ENCODE measurements around the gene MDC1.
"Not testable (repeated sequence)": the region's sequence is repeated elsewhere in the genome, so short reads cannot be mapped to it uniquely, and the experiment has no call there.

The MDC1 gene

GRCh38 chr6:30717129-30717844 is at the start of gene MDC1:
TSS of gene MDC1 (minus strand) at chr6:30717281. CDS start at chr6:30715175, 2,106 bp downstream.
- peak; percentile 99 to 100 for DNase-seq (ENCODE audit: low read depth in 2 of 2)

- DNase-seq (ENCODE audit: low read depth in 2 of 2) = no peak
These were observed 49.5 kb upstream of the MDC1 start for GRCh38 chr6:30766461-30767157.

- not testable (repeated sequence) for DNase-seq (ENCODE audit: low read depth in 2 of 2)
These were observed 48.4 kb upstream of the MDC1 start for GRCh38 chr6:30765495-30765894.

- not testable (repeated sequence) for DNase-seq (ENCODE audit: low read depth in 2 of 2)
These were observed 47.5 kb upstream of the MDC1 start for GRCh38 chr6:30764490-30765043.

GRCh38 chr6:30763618-30764489 is 46.8 kb upstream of the MDC1 start:
- DNase-seq (ENCODE audit: low read depth in 2 of 2) = no peak

- no peak for DNase-seq (ENCODE audit: low read depth in 2 of 2)
These were observed 46.1 kb upstream of the MDC1 start for GRCh38 chr6:30763155-30763617.

GRCh38 chr6:30761791-30762429 is 44.8 kb upstream of the MDC1 start:
- no peak for DNase-seq (ENCODE audit: low read depth in 2 of 2)

- no peak for DNase-seq (ENCODE audit: low read depth in 2 of 2)
These were observed 43.5 kb upstream of the MDC1 start for GRCh38 chr6:30760549-30760948.

GRCh38 chr6:30759575-30760239 is 42.6 kb upstream of the MDC1 start:
- no peak for DNase-seq (ENCODE audit: low read depth in 2 of 2)

GRCh38 chr6:30757261-30757904 is 40.3 kb upstream of the MDC1 start:
- DNase-seq (ENCODE audit: low read depth in 2 of 2) = no peak

GRCh38 chr6:30756405-30757003 is 39.4 kb upstream of the MDC1 start:
- not testable (repeated sequence) for DNase-seq (ENCODE audit: low read depth in 2 of 2)

GRCh38 chr6:30754631-30755030 is 37.5 kb upstream of the MDC1 start:
- no peak for DNase-seq (ENCODE audit: low read depth in 2 of 2)

GRCh38 chr6:30752157-30752927 is 35.3 kb upstream of the MDC1 start:
- DNase-seq (ENCODE audit: low read depth in 2 of 2) = no peak

- no peak for DNase-seq (ENCODE audit: low read depth in 2 of 2)
These were observed 33.2 kb upstream of the MDC1 start for GRCh38 chr6:30750379-30750668.

GRCh38 chr6:30749554-30750378 is 32.7 kb upstream of the MDC1 start:
- DNase-seq (ENCODE audit: low read depth in 2 of 2) = no peak

- no peak for DNase-seq (ENCODE audit: low read depth in 2 of 2)
These were observed 31.9 kb upstream of the MDC1 start for GRCh38 chr6:30748851-30749540.

- DNase-seq (ENCODE audit: low read depth in 2 of 2) = no peak
These were observed 31.1 kb upstream of the MDC1 start for GRCh38 chr6:30747902-30748769.
